ENCODE results near the gene MAML2.

The MAML2 gene

DNA sequence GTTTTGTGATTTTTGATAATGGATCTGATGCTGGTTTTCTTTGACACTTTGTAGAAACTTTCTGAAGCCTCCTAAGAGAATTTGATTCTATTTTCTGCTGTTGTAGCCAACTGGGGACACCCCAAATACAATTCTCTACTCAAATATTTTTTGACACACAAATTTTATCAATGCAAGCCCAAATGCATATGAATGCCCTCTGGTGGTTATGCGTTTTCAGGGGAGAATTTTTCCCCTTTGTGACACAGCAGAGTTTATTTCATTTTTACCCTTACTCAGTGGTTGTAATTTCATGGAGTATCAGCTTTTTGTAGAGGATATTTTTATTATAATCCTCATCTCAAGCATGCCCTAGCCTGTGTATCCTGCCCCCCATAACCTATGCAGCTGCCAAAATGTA is 374.4 kb downstream of the MAML2 start:
- Histone ChIP-seq H3K4me3 (replicated peaks; ENCODE audit: insufficient read depth, low read length) (no peak overlapping the region), H3K27me3 (ENCODE audit: insufficient read depth, poor library complexity, severe bottlenecking) (no peaks in the 10 kb centered on the region), H3K27ac (replicated peaks) (no peak overlapping the region)
- DNase-seq (ENCODE audit: low read depth in 1 of 2, low spot score in 1 of 2): no peak
- TF ChIP-seq, protein P1, sequence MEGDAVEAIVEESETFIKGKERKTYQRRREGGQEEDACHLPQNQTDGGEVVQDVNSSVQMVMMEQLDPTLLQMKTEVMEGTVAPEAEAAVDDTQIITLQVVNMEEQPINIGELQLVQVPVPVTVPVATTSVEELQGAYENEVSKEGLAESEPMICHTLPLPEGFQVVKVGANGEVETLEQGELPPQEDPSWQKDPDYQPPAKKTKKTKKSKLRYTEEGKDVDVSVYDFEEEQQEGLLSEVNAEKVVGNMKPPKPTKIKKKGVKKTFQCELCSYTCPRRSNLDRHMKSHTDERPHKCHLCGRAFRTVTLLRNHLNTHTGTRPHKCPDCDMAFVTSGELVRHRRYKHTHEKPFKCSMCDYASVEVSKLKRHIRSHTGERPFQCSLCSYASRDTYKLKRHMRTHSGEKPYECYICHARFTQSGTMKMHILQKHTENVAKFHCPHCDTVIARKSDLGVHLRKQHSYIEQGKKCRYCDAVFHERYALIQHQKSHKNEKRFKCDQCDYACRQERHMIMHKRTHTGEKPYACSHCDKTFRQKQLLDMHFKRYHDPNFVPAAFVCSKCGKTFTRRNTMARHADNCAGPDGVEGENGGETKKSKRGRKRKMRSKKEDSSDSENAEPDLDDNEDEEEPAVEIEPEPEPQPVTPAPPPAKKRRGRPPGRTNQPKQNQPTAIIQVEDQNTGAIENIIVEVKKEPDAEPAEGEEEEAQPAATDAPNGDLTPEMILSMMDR (IDR thresholded peaks at IDR 0.05; ENCODE audit: insufficient read depth, low read length): peak; percentile 14
- TF ChIP-seq GABPA (IDR thresholded peaks at IDR 0.05; ENCODE audit: low read depth): no peak

DNA sequence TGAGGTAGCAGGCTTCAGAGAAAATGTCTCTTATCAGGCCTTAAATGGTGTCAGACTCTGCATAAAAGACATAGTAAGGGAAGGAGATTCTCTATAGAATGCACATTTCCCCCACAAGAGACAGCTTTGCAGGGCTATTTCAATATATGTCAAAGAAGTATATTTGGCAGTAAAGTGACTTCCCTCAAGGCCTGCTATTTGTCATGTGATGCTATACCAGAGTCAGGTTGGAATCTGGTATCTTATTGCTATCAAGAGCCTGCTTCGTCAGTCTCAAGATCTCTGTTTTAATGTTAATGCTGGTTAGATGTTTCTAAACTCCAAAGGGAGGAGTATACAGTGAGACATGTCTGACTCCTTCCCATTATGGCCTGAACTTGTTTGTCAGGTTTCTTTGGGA is 378.7 kb downstream of the MAML2 start:
- TF ChIP-seq GABPA (IDR thresholded peaks at IDR 0.05; ENCODE audit: low read depth): no peak
- DNase-seq (ENCODE audit: low read depth in 1 of 2, low spot score in 1 of 2): no peak
- Histone ChIP-seq H3K4me3 (replicated peaks; ENCODE audit: insufficient read depth, low read length) (no peak overlapping the region), H3K27ac (replicated peaks) (no peak overlapping the region), H3K27me3 (ENCODE audit: insufficient read depth, poor library complexity, severe bottlenecking) (no peaks in the 10 kb centered on the region)

DNA sequence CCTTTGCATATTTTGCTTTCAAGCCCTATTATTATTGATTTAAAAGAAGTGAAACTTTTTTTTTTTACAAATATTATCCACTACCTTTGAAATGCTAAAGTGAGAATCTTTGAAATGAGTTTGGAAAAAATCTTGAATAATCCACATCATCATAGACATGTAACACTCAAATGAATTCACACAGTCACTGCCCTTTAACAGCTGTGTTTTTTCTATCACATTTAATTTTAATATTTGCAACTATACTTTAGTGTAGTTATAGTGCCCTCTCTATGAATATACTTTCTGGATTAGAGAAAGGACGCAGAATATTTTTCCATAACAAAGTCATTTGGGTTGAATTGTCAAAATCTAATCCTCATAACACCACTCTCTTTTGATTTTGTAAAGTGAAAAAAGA is 381.2 kb downstream of the MAML2 start:
- Histone ChIP-seq H3K27me3 (ENCODE audit: insufficient read depth, poor library complexity, severe bottlenecking) (no peaks in the 10 kb centered on the region), H3K4me3 (replicated peaks; ENCODE audit: insufficient read depth, low read length) (no peak overlapping the region), H3K27ac (replicated peaks) (no peak overlapping the region)
- TF ChIP-seq, protein P1 (IDR thresholded peaks at IDR 0.05; ENCODE audit: insufficient read depth, low read length): no peak
- TF ChIP-seq GABPA (IDR thresholded peaks at IDR 0.05; ENCODE audit: low read depth) (no peak), POLR2AphosphoS5 (IDR thresholded peaks at IDR 0.05; ENCODE audit: low read depth) (no peak), SPI1 (IDR thresholded peaks at IDR 0.05; ENCODE audit: borderline replicate concordance, low read depth) (no peak)
- TF ChIP-seq, protein P2, sequence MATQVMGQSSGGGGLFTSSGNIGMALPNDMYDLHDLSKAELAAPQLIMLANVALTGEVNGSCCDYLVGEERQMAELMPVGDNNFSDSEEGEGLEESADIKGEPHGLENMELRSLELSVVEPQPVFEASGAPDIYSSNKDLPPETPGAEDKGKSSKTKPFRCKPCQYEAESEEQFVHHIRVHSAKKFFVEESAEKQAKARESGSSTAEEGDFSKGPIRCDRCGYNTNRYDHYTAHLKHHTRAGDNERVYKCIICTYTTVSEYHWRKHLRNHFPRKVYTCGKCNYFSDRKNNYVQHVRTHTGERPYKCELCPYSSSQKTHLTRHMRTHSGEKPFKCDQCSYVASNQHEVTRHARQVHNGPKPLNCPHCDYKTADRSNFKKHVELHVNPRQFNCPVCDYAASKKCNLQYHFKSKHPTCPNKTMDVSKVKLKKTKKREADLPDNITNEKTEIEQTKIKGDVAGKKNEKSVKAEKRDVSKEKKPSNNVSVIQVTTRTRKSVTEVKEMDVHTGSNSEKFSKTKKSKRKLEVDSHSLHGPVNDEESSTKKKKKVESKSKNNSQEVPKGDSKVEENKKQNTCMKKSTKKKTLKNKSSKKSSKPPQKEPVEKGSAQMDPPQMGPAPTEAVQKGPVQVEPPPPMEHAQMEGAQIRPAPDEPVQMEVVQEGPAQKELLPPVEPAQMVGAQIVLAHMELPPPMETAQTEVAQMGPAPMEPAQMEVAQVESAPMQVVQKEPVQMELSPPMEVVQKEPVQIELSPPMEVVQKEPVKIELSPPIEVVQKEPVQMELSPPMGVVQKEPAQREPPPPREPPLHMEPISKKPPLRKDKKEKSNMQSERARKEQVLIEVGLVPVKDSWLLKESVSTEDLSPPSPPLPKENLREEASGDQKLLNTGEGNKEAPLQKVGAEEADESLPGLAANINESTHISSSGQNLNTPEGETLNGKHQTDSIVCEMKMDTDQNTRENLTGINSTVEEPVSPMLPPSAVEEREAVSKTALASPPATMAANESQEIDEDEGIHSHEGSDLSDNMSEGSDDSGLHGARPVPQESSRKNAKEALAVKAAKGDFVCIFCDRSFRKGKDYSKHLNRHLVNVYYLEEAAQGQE (IDR thresholded peaks at IDR 0.05; ENCODE audit: insufficient replicate concordance, low read depth): no peak
- no peak for DNase-seq (ENCODE audit: low read depth in 1 of 2, low spot score in 1 of 2)

DNA sequence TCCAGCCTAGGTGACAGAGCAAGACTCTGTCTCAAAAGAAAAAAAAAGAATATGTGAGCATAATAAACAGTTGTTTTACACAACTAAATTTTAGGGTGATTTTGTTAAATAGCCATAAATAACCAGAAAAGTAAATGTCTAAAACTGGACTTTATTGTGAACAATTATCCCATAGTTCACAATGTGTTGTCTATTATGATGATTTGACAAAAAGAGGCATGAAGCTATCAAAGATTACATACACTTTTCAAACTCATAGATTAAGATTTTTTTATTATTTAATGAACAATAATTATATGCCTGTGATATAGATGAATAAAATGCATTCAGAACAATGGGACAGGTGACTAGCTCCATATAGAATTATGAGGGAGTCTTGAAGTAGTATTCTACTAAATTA is 392.1 kb downstream of the MAML2 start:
- no peak for DNase-seq (ENCODE audit: low read depth in 1 of 2, low spot score in 1 of 2)
- no peaks in the 10 kb centered on the region for H3K27me3 ChIP-seq (ENCODE audit: insufficient read depth, poor library complexity, severe bottlenecking)
- H3K27ac ChIP-seq (replicated peaks): no peak overlapping the region
- TF ChIP-seq, protein P2 (IDR thresholded peaks at IDR 0.05; ENCODE audit: insufficient replicate concordance, low read depth): no peak
- TF ChIP-seq GABPA (IDR thresholded peaks at IDR 0.05; ENCODE audit: low read depth) (no peak), POLR2AphosphoS5 (IDR thresholded peaks at IDR 0.05; ENCODE audit: low read depth) (no peak), SPI1 (IDR thresholded peaks at IDR 0.05; ENCODE audit: borderline replicate concordance, low read depth) (no peak)
- TF ChIP-seq, protein P1 (IDR thresholded peaks at IDR 0.05; ENCODE audit: insufficient read depth, low read length): no peak
- no peak overlapping the region for H3K4me3 ChIP-seq (replicated peaks; ENCODE audit: insufficient read depth, low read length)

Measured in HL-60 (cell line).